ENCODE results near the gene EXOC6. TPM values are rescaled to one million over a fixed set of nuclear protein-coding genes. Genes with fewer than 3 reads are reported as not detected.
"Not testable (repeated sequence)": the region's sequence is repeated elsewhere in the genome, so short reads cannot be mapped to it uniquely, and the experiment has no call there.

The EXOC6 gene
- total RNA-seq, 2 experiments from 2014 or later: 8.0 to 9.4 TPM

GRCh38 chr10:93097386-93097785, 249.1 kb downstream of the EXOC6 start:
- Histone ChIP-seq H3K4me3 (ENCODE audit: low read depth, low read length, poor library complexity, severe bottlenecking) (no peak overlapping the region), H3K4me2 (ENCODE audit: low read length) (no peak overlapping the region), H2AFZ (ENCODE audit: low read length) (no peak overlapping the region), H3K79me2 (ENCODE audit: insufficient read depth, low read depth, low read length) (no peaks in the 10 kb centered on the region), H3K4me1 (ENCODE audit: insufficient read depth, low read length, poor library complexity, severe bottlenecking) (no peaks in the 10 kb centered on the region), H3K9me3 (ENCODE audit: low read length) (no peaks in the 10 kb centered on the region), H3K27ac (ENCODE audit: low read depth, low read length, poor library complexity, severe bottlenecking) (no peak overlapping the region), H3K9me2 (ENCODE audit: insufficient read depth, low read length) (no peaks in the 10 kb centered on the region), H3K36me3 (ENCODE audit: insufficient read depth, low read length) (no peaks in the 10 kb centered on the region), H4K20me1 (ENCODE audit: insufficient read depth, low read length) (no peaks in the 10 kb centered on the region)
- no peak for TF ChIP-seq EZH2phosphoT487 (IDR thresholded peaks at IDR 0.05; ENCODE audit: borderline replicate concordance, low read depth, low read length)
- TF ChIP-seq CTCF (conservative IDR thresholded peaks at IDR 0.05; ENCODE audit: low read length): no peak
- POLR2A ChIA-PET: interaction anchor here (0.8 kb wide), 1 partner anchor 9 kb away, joined by 3 read pairs; no protein-coding TSS in a partner anchor
- no peak for DNase-seq (ENCODE audit: low spot score)
- BruUV-seq (replicated peaks): no TSS peak
- intact Hi-C loops (cut with micrococcal nuclease; ENCODE audit: unreplicated experiment): no loop called here
- CTCF ChIA-PET (ENCODE audit: unreplicated experiment): no interaction called here

- H3K4me2 ChIP-seq (ENCODE audit: low read length): no peak overlapping the region
- H3K79me2 ChIP-seq (ENCODE audit: insufficient read depth, low read depth, low read length): no peaks in the 10 kb centered on the region
- CTCF ChIA-PET (ENCODE audit: unreplicated experiment): no interaction called here
- DNase-seq (ENCODE audit: low spot score): no peak
- TF ChIP-seq CTCF (conservative IDR thresholded peaks at IDR 0.05; ENCODE audit: low read length) (no peak), EZH2phosphoT487 (IDR thresholded peaks at IDR 0.05; ENCODE audit: borderline replicate concordance, low read depth, low read length) (no peak)
- POLR2A ChIA-PET: no interaction called here
- H3K4me3 ChIP-seq (ENCODE audit: low read depth, low read length, poor library complexity, severe bottlenecking): no peak overlapping the region
- H3K9me2 ChIP-seq (ENCODE audit: insufficient read depth, low read length): no peaks in the 10 kb centered on the region
- no peaks in the 10 kb centered on the region for H4K20me1 ChIP-seq (ENCODE audit: insufficient read depth, low read length)
- H3K27ac ChIP-seq (ENCODE audit: low read depth, low read length, poor library complexity, severe bottlenecking): no peak overlapping the region
- BruUV-seq (replicated peaks): no TSS peak
- H3K36me3 ChIP-seq (ENCODE audit: insufficient read depth, low read length): no peaks in the 10 kb centered on the region
- intact Hi-C loops (cut with micrococcal nuclease; ENCODE audit: unreplicated experiment): no loop called here
- no peaks in the 10 kb centered on the region for H3K4me1 ChIP-seq (ENCODE audit: insufficient read depth, low read length, poor library complexity, severe bottlenecking)
- H3K9me3 ChIP-seq (ENCODE audit: low read length): peaks cover 2% of the 10 kb centered on the region; the same call in 1 of the 2 replicates
- H2AFZ ChIP-seq (ENCODE audit: low read length): no peak overlapping the region
Measured at GRCh38 chr10:93098816-93099215, 250.5 kb downstream of the EXOC6 start.

GRCh38 chr10:93099670-93100069, 251.3 kb downstream of the EXOC6 start:
- H3K4me2 ChIP-seq (ENCODE audit: low read length): no peak overlapping the region
- H3K9me3 ChIP-seq (ENCODE audit: low read length): peaks cover 5% of the 10 kb centered on the region; the same call in 1 of the 2 replicates
- intact Hi-C loops (cut with micrococcal nuclease; ENCODE audit: unreplicated experiment): no loop called here
- no peaks in the 10 kb centered on the region for H3K36me3 ChIP-seq (ENCODE audit: insufficient read depth, low read length)
- CTCF ChIA-PET (ENCODE audit: unreplicated experiment): no interaction called here
- no peaks in the 10 kb centered on the region for H3K9me2 ChIP-seq (ENCODE audit: insufficient read depth, low read length)
- TF ChIP-seq CTCF (conservative IDR thresholded peaks at IDR 0.05; ENCODE audit: low read length) (no peak), EZH2phosphoT487 (IDR thresholded peaks at IDR 0.05; ENCODE audit: borderline replicate concordance, low read depth, low read length) (no peak)
- no peaks in the 10 kb centered on the region for H3K4me1 ChIP-seq (ENCODE audit: insufficient read depth, low read length, poor library complexity, severe bottlenecking)
- POLR2A ChIA-PET: no interaction called here
- no peaks in the 10 kb centered on the region for H4K20me1 ChIP-seq (ENCODE audit: insufficient read depth, low read length)
- DNase-seq (ENCODE audit: low spot score): no peak
- no peak overlapping the region for H2AFZ ChIP-seq (ENCODE audit: low read length)
- H3K27ac ChIP-seq (ENCODE audit: low read depth, low read length, poor library complexity, severe bottlenecking): no peak overlapping the region
- H3K4me3 ChIP-seq (ENCODE audit: low read depth, low read length, poor library complexity, severe bottlenecking): no peak overlapping the region
- H3K79me2 ChIP-seq (ENCODE audit: insufficient read depth, low read depth, low read length): no peaks in the 10 kb centered on the region
- BruUV-seq (replicated peaks): no TSS peak

- CTCF ChIA-PET (ENCODE audit: unreplicated experiment); H3K36me3 ChIP-seq (ENCODE audit: insufficient read depth, low read length); DNase-seq (ENCODE audit: low spot score); BruUV-seq (replicated peaks); intact Hi-C loops (cut with micrococcal nuclease; ENCODE audit: unreplicated experiment); H3K4me2 ChIP-seq (ENCODE audit: low read length); H4K20me1 ChIP-seq (ENCODE audit: insufficient read depth, low read length); H3K4me1 ChIP-seq (ENCODE audit: insufficient read depth, low read length, poor library complexity, severe bottlenecking); POLR2A ChIA-PET; H3K27ac ChIP-seq (ENCODE audit: low read depth, low read length, poor library complexity, severe bottlenecking); H3K79me2 ChIP-seq (ENCODE audit: insufficient read depth, low read depth, low read length); H3K4me3 ChIP-seq (ENCODE audit: low read depth, low read length, poor library complexity, severe bottlenecking); H3K9me3 ChIP-seq (ENCODE audit: low read length); H3K9me2 ChIP-seq (ENCODE audit: insufficient read depth, low read length); H2AFZ ChIP-seq (ENCODE audit: low read length): not testable (repeated sequence)
Measured at GRCh38 chr10:93101148-93101547, 252.8 kb downstream of the EXOC6 start.
